HEK293 (cell line): Measurements from ENCODE around the gene ASXL1.

Experiments
- CTCF ChIA-PET: fragments of 350-600 bp; formaldehyde crosslinking; extraction: SDS; loops from one replicate; lab custom pipeline; 2021; ENCODE audit warnings: antibody characterized with exemption; lab: Yijun Ruan, JAX
- POLR2A ChIA-PET: fragments of 300-600 bp; formaldehyde crosslinking; extraction: SDS; loops from one replicate; lab custom pipeline; 2020; ENCODE audit warnings: antibody characterized with exemption, inconsistent platforms; lab: Yijun Ruan, JAX
- H3K27ac ChIP-seq: fragments of 200-500 bp; sonication (Bioruptor generic); 2 replicates; pipeline ENCODE4 v1.5.1; 2014; ENCODE audit warnings: low read depth, low read length, control low read depth, inconsistent platforms; ENCODE audit errors: extremely low read depth
- H3K36me3 ChIP-seq, 2 experiments: fragments of 200-500 bp in 1 of 2; sonication (Bioruptor generic) in 1 of 2; 1 replicate in 1 of 2; 2 replicates in 1 of 2; pipeline ENCODE4 v1.5.1; 2014 to 2017; ENCODE audit warnings: inconsistent platforms in 2 of 2, low read length in 2 of 2; ENCODE audit not compliant: control insufficient read depth in 2 of 2, insufficient read depth in 1 of 2
- H3K4me1 ChIP-seq: fragments of 200-500 bp; sonication (Bioruptor generic); 2 replicates; pipeline ENCODE4 v1.5.1; 2014; ENCODE audit warnings: mild to moderate bottlenecking, low read length, inconsistent platforms; ENCODE audit not compliant: control insufficient read depth, insufficient read depth
- H3K4me3 ChIP-seq: 2 replicates; pipeline ENCODE4 v1.5.1; 2011; ENCODE audit warnings: low read depth, mild to moderate bottlenecking, control low read depth, low read length, moderate library complexity
- H3K9me3 ChIP-seq: fragments of 200-500 bp; sonication (Bioruptor generic); 2 replicates; pipeline ENCODE4 v1.5.1; 2014; ENCODE audit warnings: low read depth, low read length, inconsistent platforms; ENCODE audit not compliant: control insufficient read depth, insufficient read depth
- ATF2 ChIP-seq: fragments of 450-650 bp; formaldehyde crosslinking; IDR thresholded peaks from 2 replicates; pipeline ENCODE4 v1.5.1; 2016; ENCODE audit warnings: missing biosample characterization, missing genetic modification characterization, low read depth
- BCL11A ChIP-seq: fragments of 450-650 bp; formaldehyde crosslinking; IDR thresholded peaks from 2 replicates; pipeline ENCODE4 v1.5.1; 2016; ENCODE audit warnings: low read depth, missing biosample characterization, missing genetic modification characterization
- INSM2 ChIP-seq: fragments of 450-650 bp; formaldehyde crosslinking; IDR thresholded peaks from 2 replicates; pipeline ENCODE4 v1.5.1; 2016; ENCODE audit warnings: missing biosample characterization, missing genetic modification characterization
- MYNN ChIP-seq: fragments of 450-650 bp; formaldehyde crosslinking; IDR thresholded peaks from 2 replicates; pipeline ENCODE4 v1.5.1; 2016; ENCODE audit warnings: missing biosample characterization, missing genetic modification characterization, borderline replicate concordance
- OVOL3 ChIP-seq: fragments of 450-650 bp; formaldehyde crosslinking; IDR thresholded peaks from 2 replicates; pipeline ENCODE4 v1.5.1; 2016; ENCODE audit warnings: missing biosample characterization, missing genetic modification characterization
- RBAK ChIP-seq: fragments of 450-650 bp; formaldehyde crosslinking; IDR thresholded peaks from 2 replicates; pipeline ENCODE4 v1.5.1; 2016; ENCODE audit warnings: missing biosample characterization, missing genetic modification characterization
- SETDB1 ChIP-seq: IDR thresholded peaks from one replicate; pipeline ENCODE4 v1.6.1; 2017; ENCODE audit warnings: mild to moderate bottlenecking, low read length, moderate library complexity, mixed read lengths; ENCODE audit not compliant: insufficient read length
- SP3 ChIP-seq: fragments of 450-650 bp; formaldehyde crosslinking; IDR thresholded peaks from 2 replicates; pipeline ENCODE4 v1.5.1; 2016; ENCODE audit warnings: missing biosample characterization, missing genetic modification characterization
- SP7 ChIP-seq: fragments of 450-650 bp; formaldehyde crosslinking; IDR thresholded peaks from 2 replicates; pipeline ENCODE4 v1.5.1; 2016; ENCODE audit warnings: missing biosample characterization, missing genetic modification characterization
- TCF7L2 ChIP-seq: IDR thresholded peaks from 2 replicates; pipeline ENCODE4 v1.6.1; 2011; ENCODE audit warnings: low read depth, mild to moderate bottlenecking, inconsistent platforms, low read length, moderate library complexity, borderline replicate concordance
- TRIM28 ChIP-seq: IDR thresholded peaks from 2 replicates; pipeline ENCODE4 v1.6.1; 2011; ENCODE audit warnings: low read length, control low read depth, borderline replicate concordance
- ZFHX2 ChIP-seq: fragments of 450-650 bp; formaldehyde crosslinking; conservative IDR thresholded peaks from 2 replicates; pipeline ENCODE4 v1.5.1; 2016; ENCODE audit warnings: missing biosample characterization, missing genetic modification characterization
- ZFP41 ChIP-seq: fragments of 450-650 bp; formaldehyde crosslinking; IDR thresholded peaks from 2 replicates; pipeline ENCODE4 v1.5.1; 2016; ENCODE audit warnings: missing biosample characterization, missing genetic modification characterization, borderline replicate concordance
- ZNF121 ChIP-seq: fragments of 450-650 bp; formaldehyde crosslinking; IDR thresholded peaks from 2 replicates; pipeline ENCODE4 v1.5.1; 2016; ENCODE audit warnings: missing biosample characterization, missing genetic modification characterization
- ZNF280D ChIP-seq: fragments of 450-650 bp; formaldehyde crosslinking; IDR thresholded peaks from 2 replicates; pipeline ENCODE4 v1.5.1; 2016; ENCODE audit warnings: missing biosample characterization, missing genetic modification characterization
- ZNF324 ChIP-seq: fragments of 450-650 bp; formaldehyde crosslinking; IDR thresholded peaks from 2 replicates; pipeline ENCODE4 v1.5.1; 2016; ENCODE audit warnings: missing biosample characterization, missing genetic modification characterization
- ZNF391 ChIP-seq: fragments of 450-650 bp; formaldehyde crosslinking; IDR thresholded peaks from 2 replicates; pipeline ENCODE4 v1.5.1; 2016; ENCODE audit warnings: low read depth, missing biosample characterization, missing genetic modification characterization, borderline replicate concordance
- ZNF514 ChIP-seq: fragments of 450-650 bp; formaldehyde crosslinking; IDR thresholded peaks from 2 replicates; pipeline ENCODE4 v1.5.1; 2016; ENCODE audit warnings: missing biosample characterization, missing genetic modification characterization
- ZNF629 ChIP-seq: fragments of 450-650 bp; formaldehyde crosslinking; IDR thresholded peaks from 2 replicates; pipeline ENCODE4 v1.5.1; 2017; ENCODE audit warnings: missing biosample characterization, missing genetic modification characterization
- ZNF670 ChIP-seq: fragments of 450-650 bp; formaldehyde crosslinking; IDR thresholded peaks from 2 replicates; pipeline ENCODE4 v1.5.1; 2016; ENCODE audit warnings: missing biosample characterization, missing genetic modification characterization, low read depth
- ZNF76 ChIP-seq: fragments of 450-650 bp; formaldehyde crosslinking; IDR thresholded peaks from 2 replicates; pipeline ENCODE4; 2016; ENCODE audit warnings: low read depth, missing biosample characterization, missing genetic modification characterization, borderline replicate concordance
- ZSCAN23 ChIP-seq: fragments of 450-650 bp; formaldehyde crosslinking; IDR thresholded peaks from 2 replicates; pipeline ENCODE4 v1.5.1; 2016; ENCODE audit warnings: missing biosample characterization, missing genetic modification characterization

ASXL1 gene

GRCh38 chr20:32380745-32381144 is 22.6 kb downstream of the ASXL1 start:
- Histone ChIP-seq H3K27ac (no peak overlapping the region), H3K36me3 (peaks cover 4 to 11% of the 10 kb centered on the region in 2 experiments; a peak in 2 of 3 replicates), H3K4me1 (no peaks in the 10 kb centered on the region; the same call in 1 of the 2 replicates), H3K9me3 (no peaks in the 10 kb centered on the region), H3K4me3 (no peak overlapping the region)
- ChIA-PET POLR2A (no interaction called here), CTCF (interaction anchor here (0.7 kb wide), 1 partner anchor 72 kb away, joined by 3 read pairs; no protein-coding TSS in a partner anchor)
- no peak for TF ChIP-seq OVOL3 (tag by site-specific recombination)
- no peak for TF ChIP-seq ZNF324
- TF ChIP-seq ATF2: no peak
- no peak for TF ChIP-seq RBAK
- TF ChIP-seq ZNF514: no peak
- TF ChIP-seq ZNF76 (tag by site-specific recombination): no peak
- TF ChIP-seq ZFP41 (tag by site-specific recombination): no peak
- no peak for TF ChIP-seq TRIM28
- TF ChIP-seq ZNF280D (tag by site-specific recombination): no peak
- TF ChIP-seq SP3 (tag by site-specific recombination): no peak
- no peak for TF ChIP-seq ZNF670 (tag by site-specific recombination)
- no peak for TF ChIP-seq SP7 (tag by site-specific recombination)
- no peak for TF ChIP-seq ZNF629 (tag by site-specific recombination)
- no peak for TF ChIP-seq BCL11A (tag by site-specific recombination)
- no peak for TF ChIP-seq INSM2
- TF ChIP-seq MYNN (tag by site-specific recombination): no peak
- TF ChIP-seq ZNF391 (tag by site-specific recombination): no peak
- no peak for TF ChIP-seq TCF7L2
- TF ChIP-seq ZFHX2 (tag by site-specific recombination): no peak
- no peak for TF ChIP-seq SETDB1

GRCh38 chr20:32382102-32382950 is 24.2 kb downstream of the ASXL1 start:
- POLR2A ChIA-PET: no interaction called here
- Histone ChIP-seq H3K36me3 (peaks cover 0 to 7% of the 10 kb centered on the region in 2 experiments; a peak in 2 of 3 replicates), H3K27ac (no peak overlapping the region), H3K9me3 (no peaks in the 10 kb centered on the region), H3K4me3 (no peak overlapping the region)
- TF ChIP-seq ZSCAN23 (tag by site-specific recombination) (no peak), ZNF121 (peak; percentile 72; the same call in 1 of the 2 replicates)
- TF ChIP-seq, all 188 proteins: peak for 1
- no peaks in the 10 kb centered on the region; the same call in 1 of the 2 replicates for H3K4me1 ChIP-seq
- CTCF ChIA-PET: interaction anchor here (0.6 kb wide), 3 partner anchors 26 to 85 kb away, joined by 3 to 4 read pairs (median 3); no protein-coding TSS in a partner anchor
